Caki2 (cell line): ENCODE results near the gene GGT6. TPM values are rescaled to one million over a fixed set of nuclear protein-coding genes. Genes with fewer than 3 reads are reported as not detected.

Source experiments
- DNase-seq: peaks from one replicate; pipeline ENCODE4 v3.0.0-alpha.2; 2015; ENCODE audit warnings: low read depth
- in situ Hi-C: cut with HindIII; loops from 2 replicates; pipeline ENCODE4 v1.10.0; 2016; ENCODE audit warnings: low sequenced_read_pairs, low pct_unique_long_range_greater_than_20kb, mixed read lengths
- total RNA-seq: library from RNA; depleted of rRNA; stranded (reverse); fragments of >200 nt; shearing (Covaris generic); gene quantifications from 2 replicates; pipeline ENCODE4 v1.2.3, GENCODE V29; 2014; ENCODE audit warnings: low replicate concordance

GGT6 gene
- total RNA-seq, 1 experiment from 2014 or later: not detected

- no peak for DNase-seq
- in situ Hi-C loops: no loop called here
These were observed 40.1 kb downstream of the GGT6 start for GRCh38 chr17:4520060-4520893.

DNA sequence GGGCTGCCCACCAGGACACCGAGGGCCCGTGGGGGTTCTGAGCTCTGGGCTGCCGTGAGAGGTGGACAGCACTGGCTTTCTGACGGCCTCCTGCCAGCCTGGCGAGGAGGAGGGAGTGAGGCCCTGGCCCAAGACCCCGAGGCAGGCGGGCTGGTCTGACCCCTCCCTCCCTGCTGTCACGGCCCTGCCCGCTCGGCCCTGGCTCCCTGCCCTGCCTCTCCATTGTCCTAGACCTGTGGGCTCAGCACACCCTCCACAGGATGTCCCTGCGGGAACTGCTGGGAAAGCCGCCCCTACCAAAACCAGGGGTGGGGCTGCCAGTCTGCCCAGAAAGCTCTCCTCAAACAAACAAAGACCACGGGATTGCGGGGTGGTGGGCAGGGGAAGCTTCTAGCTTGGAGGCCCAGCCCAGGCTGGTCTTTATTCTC lies 41.0 kb downstream of the GGT6 start:
- no peak for DNase-seq
- in situ Hi-C loops: no loop called here

- in situ Hi-C loops: no loop called here
- DNase-seq: no peak
These were observed 41.5 kb downstream of the GGT6 start for GRCh38 chr17:4518901-4519300.

- in situ Hi-C loops: no loop called here
- no peak for DNase-seq
These were observed 43.6 kb downstream of the GGT6 start for GRCh38 chr17:4516735-4517134.

DNA sequence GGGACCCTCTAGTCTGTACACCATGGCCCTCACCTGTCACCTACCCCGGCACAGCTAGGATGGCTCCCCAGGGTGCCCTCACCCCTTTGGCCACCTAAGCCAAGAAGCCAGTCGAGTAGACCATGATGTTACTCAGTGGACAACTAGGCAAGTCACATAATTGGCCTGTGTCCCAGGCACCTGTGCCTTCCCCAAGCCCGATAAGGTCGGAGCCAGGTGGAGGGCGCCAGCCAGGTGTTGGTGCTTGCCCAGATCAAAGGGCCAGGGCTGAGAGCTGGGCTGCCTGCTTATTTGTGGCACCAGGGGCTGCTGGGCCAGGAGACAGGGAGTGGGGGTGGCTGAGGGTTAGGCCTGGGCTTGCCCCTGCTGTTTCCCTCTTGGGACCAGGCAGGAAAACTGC lies 44.9 kb downstream of the GGT6 start:
- in situ Hi-C loops: no loop called here
- DNase-seq: no peak

DNA sequence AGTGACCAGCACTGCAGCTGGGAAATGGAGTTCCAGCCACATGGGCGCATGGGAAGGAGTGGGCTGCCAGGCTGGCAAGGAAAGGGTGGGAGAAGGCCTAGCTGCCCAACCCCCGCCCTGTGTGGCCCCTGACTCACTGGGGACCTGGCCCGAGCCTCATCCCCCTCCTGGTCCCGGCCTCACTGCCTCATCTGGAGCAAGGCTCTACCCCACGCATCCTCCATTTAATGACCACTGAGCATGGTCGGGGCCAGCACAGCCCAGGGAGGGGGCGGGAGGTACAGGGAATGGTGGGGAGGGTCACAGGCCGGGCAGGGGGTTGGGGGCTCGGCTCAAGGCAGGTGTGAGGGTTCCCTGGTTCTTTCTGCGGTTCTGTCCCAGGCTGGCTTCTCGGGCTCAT lies 45.6 kb downstream of the GGT6 start:
- in situ Hi-C loops: no loop called here
- no peak for DNase-seq

- in situ Hi-C loops: no loop called here
- no peak for DNase-seq
These were observed 46.2 kb downstream of the GGT6 start for GRCh38 chr17:4514206-4514605.

- in situ Hi-C loops: no loop called here
- DNase-seq: no peak
These were observed 47.0 kb downstream of the GGT6 start for GRCh38 chr17:4513113-4514032.

DNA sequence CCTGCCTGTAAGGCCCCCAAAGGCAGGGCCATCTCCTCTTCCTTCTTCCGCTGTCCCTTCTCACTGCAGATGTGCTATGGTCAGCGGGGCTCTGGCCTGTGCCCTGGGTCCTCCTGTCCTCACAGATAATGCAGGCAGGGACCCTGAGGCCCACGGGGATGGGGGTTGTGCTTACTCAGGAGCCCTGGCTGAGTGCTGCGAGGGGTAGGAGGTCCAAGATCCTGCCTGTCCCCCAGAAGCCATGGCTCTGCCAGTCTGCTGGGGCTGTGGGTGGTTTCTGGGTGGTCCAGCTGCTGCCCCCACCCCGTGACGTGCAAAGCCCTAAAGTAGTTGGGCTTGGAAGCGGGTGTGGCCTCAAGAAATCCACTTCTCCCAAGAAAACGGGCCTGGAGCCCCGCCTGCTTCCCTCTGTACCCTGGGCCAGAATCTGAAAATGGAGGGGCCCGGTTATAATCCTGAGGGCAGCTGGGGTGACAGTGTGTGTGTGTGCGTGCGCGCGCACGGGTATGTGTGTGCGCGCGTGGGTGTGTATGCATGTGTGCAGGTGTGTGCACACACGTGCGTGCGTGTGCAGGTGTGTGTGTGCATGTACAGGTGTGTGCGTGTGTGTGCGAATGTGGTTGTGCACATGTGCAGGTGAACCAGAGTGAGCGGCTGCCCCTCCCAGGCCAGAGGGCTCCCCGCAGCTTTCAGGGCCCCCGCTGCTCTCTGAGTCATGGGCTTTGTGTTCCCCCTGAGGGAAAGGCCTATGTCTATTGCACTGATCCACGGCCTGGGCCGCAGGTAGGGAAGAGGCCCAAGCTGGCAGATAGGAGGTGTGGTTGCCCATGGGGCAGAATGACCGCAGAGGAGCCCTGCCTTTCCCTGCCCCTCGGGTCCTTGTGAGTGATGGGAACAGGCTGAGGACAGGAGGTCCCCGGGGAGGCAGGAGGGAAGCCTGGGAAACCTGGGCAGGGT lies 47.9 kb downstream of the GGT6 start:
- in situ Hi-C loops: no loop called here
- no peak for DNase-seq

- DNase-seq: no peak
- in situ Hi-C loops: no loop called here
These were observed 49.0 kb downstream of the GGT6 start for GRCh38 chr17:4511199-4511932.

DNA sequence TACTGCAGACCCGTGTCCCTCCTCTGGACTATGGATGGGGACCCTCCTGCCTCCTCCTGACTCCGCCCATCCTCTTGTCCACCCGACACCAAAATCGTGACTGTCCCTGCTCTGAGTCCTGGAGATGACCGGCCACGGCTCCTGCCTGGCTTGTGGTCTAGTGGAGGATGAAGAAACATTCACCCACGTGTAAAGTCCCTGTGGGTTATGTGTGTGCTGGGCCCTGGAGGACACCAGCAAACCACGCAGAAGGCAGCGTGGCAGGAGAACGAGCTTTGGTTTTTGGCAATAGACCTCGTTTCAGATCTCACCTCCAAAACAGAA lies 49.8 kb downstream of the GGT6 start:
- in situ Hi-C loops: no loop called here
- DNase-seq: no peak

DNA sequence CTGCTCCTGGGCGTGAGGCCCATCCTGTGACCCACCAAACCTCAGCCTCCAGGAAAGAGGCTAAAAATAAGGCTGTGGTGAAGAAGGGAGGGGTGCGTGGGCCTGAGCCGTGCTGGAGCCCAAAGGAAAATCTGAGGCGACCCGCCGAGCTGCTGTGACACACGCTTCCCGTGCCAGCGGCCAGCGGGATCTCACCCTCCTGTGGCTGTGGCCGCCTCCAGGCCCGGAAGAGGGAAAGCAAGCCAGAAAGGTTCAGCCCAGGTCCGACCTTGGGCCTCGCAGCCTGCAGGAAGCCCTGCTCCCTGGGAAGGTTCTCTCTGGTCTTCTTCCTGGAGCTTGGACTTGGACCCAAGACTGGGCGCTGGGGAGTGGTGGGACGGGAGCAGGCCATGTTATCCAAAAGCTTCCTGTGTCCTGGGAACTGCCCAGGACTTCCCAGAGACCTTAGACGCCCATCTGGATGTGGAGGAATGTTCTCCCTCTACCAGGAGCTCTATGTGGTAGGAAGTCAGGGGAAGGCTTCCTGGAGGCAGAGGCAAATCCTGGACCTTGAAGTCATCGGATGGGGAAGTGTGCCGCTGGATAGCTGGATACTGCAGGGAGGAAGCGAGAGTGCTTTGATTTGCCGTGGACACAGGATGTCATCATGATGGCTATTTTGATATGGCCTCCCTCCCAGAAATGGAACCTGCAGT lies 50.3 kb downstream of the GGT6 start:
- no peak for DNase-seq
- in situ Hi-C loops: no loop called here

GRCh38 chr17:4509401-4509800 lies 51.0 kb downstream of the GGT6 start:
- in situ Hi-C loops: no loop called here
- no peak for DNase-seq

DNA sequence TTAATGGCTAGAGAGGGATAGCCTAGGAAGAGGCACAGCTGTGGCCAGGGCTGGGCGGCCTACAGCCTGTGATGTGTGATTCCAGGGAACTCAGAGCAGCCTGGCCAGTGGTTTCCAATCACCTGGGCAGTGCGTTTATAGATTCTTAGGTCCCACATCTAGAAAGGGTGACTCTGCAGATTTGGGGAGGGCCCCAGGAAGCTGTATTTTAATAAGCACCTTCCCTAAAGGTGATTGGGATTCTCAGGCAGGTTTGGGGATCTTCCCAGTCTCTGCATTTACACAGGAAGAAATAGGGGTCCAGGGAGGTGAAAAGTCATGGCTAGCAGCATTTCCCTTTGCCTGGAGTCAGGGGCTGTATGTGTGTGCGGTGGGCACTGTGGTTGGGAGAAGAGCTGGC lies 52.2 kb downstream of the GGT6 start:
- in situ Hi-C loops: no loop called here
- DNase-seq: no peak

- DNase-seq: no peak
- in situ Hi-C loops: no loop called here
These were observed 52.8 kb downstream of the GGT6 start for GRCh38 chr17:4507361-4508111.
